NT2/D1 (cell line): ENCODE measurements around the gene GKN2.

Experiments used
- SUZ12 ChIP-seq: IDR thresholded peaks from 2 replicates; pipeline ENCODE4 v1.6.1; 2011; ENCODE audit not compliant: insufficient read length, insufficient read depth; ENCODE audit errors: extremely low read depth
- YY1 ChIP-seq: IDR thresholded peaks from 2 replicates; pipeline ENCODE4 v1.6.1; 2011; ENCODE audit not compliant: insufficient read length, insufficient read depth
- ZNF274 ChIP-seq: IDR thresholded peaks from 2 replicates; pipeline ENCODE4 v1.6.1; 2011; ENCODE audit warnings: mild to moderate bottlenecking, low read depth, low read length

- TF ChIP-seq YY1, result no peak
- no peak for TF ChIP-seq ZNF274
- TF ChIP-seq SUZ12, result no peak
These were observed 15.5 kb upstream of the GKN2 start for GRCh38 chr2:68968221-68968620.
